DND-41 (cell line): ENCODE measurements around the gene PRAME.
"Not testable (repeated sequence)": the region's sequence is repeated elsewhere in the genome, so short reads cannot be mapped to it uniquely, and the experiment has no call there.

ENCODE experiments used
- CTCF ChIP-seq: IDR thresholded peaks from 2 replicates; pipeline ENCODE4 v1.5.1; 2012; ENCODE audit warnings: borderline replicate concordance, low read length, moderate library complexity, mild to moderate bottlenecking; ENCODE audit not compliant: poor library complexity, severe bottlenecking; ENCODE audit errors: extremely low read depth
- EZH2 ChIP-seq: IDR thresholded peaks from 3 replicates; pipeline ENCODE4 v1.6.1; 2012; ENCODE audit warnings: borderline replicate concordance, low read depth, mild to moderate bottlenecking, moderate library complexity, low read length, inconsistent platforms; ENCODE audit not compliant: severe bottlenecking

- not testable (repeated sequence) for TF ChIP-seq EZH2, CTCF
These were observed 49.0 kb upstream of the PRAME start for GRCh38 chr22:22608022-22608421.
